Stimulated activated CD8-positive, alpha-beta memory T cell treated with anti-CD3 and anti-CD28 coated beads, Interleukin-7, amount 100 ng/mL, for 24 hours (primary cell): ENCODE results near the gene FAM13C.

Experiments used
- DNase-seq: peaks from one replicate; pipeline ENCODE4 v3.0.0-alpha.2; 2020; ENCODE audit warnings: low read depth

Gene FAM13C

DNA sequence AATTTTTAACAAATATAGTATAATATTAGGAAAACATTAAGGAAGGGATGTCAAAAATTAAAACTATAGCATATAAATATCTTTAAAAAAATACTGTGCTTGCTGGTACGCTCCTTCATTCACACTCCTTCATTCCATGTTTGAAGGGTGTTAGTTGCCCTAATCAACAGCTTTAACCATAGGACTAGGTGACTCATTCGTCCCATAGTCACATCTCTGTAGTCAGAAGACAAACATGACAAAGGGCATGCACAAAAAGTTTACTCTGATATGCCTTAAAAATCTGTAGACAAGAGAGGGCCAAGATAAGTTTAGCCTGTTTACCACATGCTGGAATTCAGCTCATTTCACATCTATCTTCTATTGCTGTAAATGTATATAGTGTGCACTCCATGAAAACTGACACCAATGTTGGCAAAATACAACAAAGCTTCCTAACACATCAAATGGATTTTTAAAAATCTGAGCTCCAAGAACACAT lies 646 bp downstream of the FAM13C start:
- no peak for DNase-seq

GRCh38 chr10:59360605-59361405 lies 1.5 kb downstream of the FAM13C start:
- no peak for DNase-seq

- DNase-seq = no peak
Measured at GRCh38 chr10:59358576-59358975, 3.8 kb downstream of the FAM13C start.

- no peak for DNase-seq
Measured at GRCh38 chr10:59354434-59354833, 7.9 kb downstream of the FAM13C start.

DNA sequence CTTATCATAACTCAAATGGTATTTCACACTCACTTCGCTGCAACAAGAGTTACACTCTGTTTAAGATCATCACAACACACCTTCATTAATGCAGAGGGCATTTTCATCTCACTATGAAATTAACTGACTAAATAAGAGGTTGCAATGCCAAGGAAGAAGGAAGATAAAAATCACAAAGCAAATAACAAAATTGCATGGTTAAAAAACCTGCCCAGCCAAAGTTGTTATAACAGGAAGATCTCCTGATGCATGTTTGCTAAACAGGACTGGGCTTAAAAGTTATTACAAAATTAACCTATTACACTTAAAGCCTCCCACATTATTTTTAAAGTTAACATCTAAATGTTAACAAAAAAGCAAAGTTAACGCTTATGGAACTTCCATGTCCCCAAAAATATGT lies 11.8 kb downstream of the FAM13C start:
- DNase-seq = no peak

DNA sequence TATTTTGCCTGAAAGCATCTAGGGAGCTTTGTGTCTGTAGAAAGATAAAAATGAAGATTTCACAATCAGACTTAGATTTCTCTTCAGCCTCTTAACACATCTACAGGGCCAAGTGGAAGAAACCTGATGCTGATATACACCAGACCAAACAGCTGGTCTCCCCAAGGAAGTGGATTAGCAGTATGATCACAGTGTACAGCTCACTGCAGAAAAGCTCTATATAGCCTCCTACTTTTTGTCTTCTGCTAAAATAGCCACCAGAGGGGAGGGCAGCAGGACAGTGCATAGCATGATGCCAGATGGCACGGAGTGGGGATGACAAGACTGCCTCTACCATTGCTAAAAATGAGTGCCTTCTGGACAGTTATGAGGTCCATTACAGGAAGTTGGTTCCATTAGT lies 16.0 kb downstream of the FAM13C start:
- no peak for DNase-seq

DNA sequence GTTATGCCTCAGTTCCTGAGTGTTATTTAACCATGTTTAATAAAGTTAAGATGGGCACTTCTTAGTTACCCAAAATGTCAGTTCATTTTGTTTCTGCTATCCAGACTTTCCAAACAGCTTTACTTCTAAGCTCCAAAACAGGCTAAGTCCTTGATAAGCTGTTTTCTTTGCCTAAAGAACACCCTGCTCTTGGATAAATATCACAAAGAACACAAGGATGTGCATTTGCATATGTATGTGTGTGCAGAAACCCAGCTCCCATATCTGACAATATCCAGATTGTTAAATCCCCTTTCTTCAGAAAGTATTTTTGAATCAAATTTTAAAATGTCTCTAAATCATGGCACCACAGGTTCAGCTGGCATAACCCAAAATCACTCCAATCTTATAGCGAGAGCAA lies 19.6 kb downstream of the FAM13C start:
- DNase-seq = no peak

DNA sequence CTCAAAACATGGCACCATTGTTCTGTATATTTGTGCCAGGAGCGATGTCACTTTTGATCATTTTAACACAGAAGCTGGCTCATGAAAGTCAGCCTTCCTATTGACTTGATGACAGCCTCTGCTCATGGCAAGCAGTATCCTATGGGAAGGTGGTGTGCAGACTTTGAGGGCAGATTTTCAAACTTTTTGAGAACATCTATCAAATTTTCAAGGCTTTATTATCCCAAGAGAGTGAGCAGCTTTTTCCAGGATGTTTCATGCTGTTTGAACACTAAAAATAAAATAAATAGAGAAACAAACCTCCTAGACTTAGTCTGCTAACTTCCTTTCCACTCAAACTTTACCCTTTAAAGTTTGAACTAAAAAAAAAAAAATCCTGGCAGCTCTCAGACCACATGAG lies 20.3 kb downstream of the FAM13C start:
- no peak for DNase-seq

DNA sequence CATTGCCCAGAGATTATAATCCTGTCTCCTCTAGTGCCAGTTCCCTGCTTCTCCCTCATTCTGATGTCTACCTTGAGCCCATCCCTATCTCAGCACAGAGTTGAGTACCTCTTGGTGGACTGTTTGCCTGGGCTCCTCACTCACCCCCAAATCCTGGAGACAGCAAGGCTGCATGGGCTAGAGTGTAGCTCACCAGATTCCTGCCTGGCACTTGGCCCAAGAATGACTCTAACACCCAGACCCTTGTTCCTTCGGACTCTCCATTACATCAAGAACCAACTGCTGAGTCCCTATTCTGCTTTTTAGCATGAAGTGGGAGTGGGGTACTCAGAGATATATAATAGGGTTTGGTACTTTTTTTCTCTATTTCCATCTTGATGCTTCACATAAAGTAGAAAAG lies 22.1 kb downstream of the FAM13C start:
- DNase-seq = no peak

GRCh38 chr10:59339351-59339750 lies 23.0 kb downstream of the FAM13C start:
- DNase-seq = no peak

GRCh38 chr10:59337201-59337652 lies 25.1 kb downstream of the FAM13C start:
- no peak for DNase-seq

GRCh38 chr10:59336632-59337031 lies 25.7 kb downstream of the FAM13C start:
- DNase-seq = no peak

DNA sequence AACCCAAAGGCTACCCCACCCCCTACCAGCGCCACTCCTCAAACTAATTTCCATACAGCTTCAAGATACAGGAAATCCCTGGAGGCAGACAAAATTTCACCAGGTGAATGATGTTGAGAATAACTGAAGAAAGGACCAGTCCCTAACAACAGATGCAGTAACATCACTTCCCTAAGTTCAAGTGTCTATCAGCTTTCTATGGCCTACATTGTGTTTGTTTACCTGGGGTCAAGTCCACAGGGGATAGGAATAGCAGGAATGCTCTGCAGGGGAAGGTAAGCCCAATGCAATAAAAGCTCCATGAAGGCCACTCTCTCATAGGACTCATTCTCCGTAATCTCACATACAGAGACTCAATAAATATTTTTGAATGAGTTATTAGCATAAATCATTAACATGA lies 26.9 kb downstream of the FAM13C start:
- DNase-seq = no peak

- DNase-seq = no peak
Measured at GRCh38 chr10:59333701-59334100, 28.6 kb downstream of the FAM13C start.

- DNase-seq = no peak
Measured at GRCh38 chr10:59332581-59332980, 29.8 kb downstream of the FAM13C start.

DNA sequence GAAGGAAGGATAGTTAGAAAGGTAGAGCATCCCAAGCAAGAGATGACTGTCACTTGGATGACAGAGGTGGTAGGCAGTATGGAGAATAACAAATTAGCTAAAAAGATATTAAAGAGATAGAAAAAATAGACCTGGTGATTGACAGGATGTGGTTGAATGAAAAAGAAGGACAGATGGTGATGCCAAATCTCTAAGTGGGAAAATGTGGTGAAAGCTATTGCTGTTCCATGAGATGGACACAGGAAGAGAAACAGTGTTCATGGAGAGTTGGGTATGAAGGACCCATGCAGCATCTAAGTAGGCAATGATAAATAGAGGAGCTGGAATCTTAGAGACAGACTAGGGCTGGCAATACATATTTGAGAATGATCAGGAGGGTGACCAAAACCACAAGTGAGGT lies 30.7 kb downstream of the FAM13C start:
- no peak for DNase-seq

GRCh38 chr10:59325116-59325515 lies 37.2 kb downstream of the FAM13C start:
- no peak for DNase-seq

DNA sequence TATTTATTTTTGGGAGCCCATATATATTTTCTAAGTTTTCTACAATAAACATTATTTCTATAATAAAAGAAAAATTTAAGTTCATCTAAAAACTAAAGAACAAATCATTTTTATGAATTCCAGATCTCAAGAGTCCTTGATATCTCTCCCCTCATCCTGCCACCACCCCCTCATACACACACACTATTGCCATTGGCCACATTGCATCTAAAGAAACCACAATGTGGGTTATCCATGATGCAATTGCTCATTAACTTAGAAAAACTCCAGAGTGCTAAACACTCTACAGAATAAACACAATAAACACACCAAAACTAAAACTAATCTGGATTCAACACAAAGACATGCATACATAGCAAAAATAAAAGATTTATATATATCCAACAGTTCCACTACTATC lies 37.8 kb downstream of the FAM13C start:
- no peak for DNase-seq

- no peak for DNase-seq
Measured at GRCh38 chr10:59323831-59324401, 38.4 kb downstream of the FAM13C start.

DNA sequence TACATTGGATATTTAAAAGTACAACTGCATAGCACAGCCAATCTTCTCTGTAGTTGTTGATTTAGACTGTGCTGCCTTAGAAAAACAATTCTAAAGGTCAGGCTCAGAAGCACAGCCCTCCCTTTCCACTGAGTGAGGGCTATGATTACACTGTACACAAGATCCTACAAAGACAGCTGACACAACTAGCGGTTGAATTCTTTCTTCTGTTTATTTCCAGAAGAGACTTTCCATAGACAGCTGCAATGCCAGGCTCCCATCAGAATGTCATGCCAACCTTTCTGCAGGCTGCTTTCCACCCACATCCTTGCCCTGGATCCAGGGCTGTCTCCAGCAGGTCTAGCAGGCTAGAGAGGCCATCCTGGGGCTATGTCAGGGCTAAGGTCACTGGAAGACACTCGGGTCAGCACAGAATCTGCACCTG lies 39.3 kb downstream of the FAM13C start:
- DNase-seq = no peak

GRCh38 chr10:59322131-59322530 lies 40.2 kb downstream of the FAM13C start:
- DNase-seq = no peak

DNA sequence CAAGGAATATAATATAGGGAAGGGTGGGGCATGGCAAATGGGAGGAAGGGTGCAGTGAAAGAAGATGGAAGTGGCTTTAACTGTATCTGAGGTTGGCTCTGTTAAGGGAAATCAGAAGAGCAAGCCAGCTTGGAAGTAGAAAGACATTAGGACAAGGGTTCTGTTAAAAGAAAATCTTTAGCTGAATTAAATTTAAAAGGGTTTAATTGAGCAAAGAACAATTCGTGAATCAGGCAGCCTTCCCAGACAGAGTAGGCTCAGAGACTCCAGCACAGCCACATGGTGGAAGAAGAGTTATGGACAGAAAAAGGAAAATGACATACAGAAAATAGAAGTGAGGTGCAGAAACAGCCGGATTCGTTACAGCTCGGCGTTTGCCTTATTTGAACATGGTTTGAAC lies 42.0 kb downstream of the FAM13C start:
- no peak for DNase-seq

GRCh38 chr10:59319854-59320253 lies 42.5 kb downstream of the FAM13C start:
- no peak for DNase-seq

DNA sequence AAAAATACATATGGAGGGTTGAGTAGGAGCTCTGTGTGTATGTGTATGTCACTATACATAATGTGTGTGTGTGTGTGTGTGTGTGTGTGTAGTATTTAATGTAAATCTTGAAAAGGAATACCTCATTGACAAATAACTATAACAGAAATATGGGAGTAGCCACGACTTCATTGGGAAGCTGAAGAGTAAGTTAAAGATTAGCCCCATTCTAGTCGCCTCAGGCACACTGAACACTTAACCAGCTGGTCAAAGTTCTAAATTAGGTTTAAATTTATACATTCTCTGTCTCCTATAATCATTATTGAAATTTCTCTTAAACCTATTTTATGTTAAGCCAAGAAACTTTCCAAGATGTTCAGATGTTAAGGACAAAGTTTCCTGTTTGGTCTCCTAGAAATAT lies 45.3 kb downstream of the FAM13C start:
- DNase-seq = no peak
